ENCODE measurements around the gene SORT1. TPM values are rescaled to one million over a fixed set of nuclear protein-coding genes. Genes with fewer than 3 reads are reported as not detected.

SORT1 gene
- total and polyA plus RNA-seq, 2 of the 13 experiments (the other 11 are each of a cell fraction or from before 2014, with no cell fraction given) = 32.4 to 93.0 TPM

DNA sequence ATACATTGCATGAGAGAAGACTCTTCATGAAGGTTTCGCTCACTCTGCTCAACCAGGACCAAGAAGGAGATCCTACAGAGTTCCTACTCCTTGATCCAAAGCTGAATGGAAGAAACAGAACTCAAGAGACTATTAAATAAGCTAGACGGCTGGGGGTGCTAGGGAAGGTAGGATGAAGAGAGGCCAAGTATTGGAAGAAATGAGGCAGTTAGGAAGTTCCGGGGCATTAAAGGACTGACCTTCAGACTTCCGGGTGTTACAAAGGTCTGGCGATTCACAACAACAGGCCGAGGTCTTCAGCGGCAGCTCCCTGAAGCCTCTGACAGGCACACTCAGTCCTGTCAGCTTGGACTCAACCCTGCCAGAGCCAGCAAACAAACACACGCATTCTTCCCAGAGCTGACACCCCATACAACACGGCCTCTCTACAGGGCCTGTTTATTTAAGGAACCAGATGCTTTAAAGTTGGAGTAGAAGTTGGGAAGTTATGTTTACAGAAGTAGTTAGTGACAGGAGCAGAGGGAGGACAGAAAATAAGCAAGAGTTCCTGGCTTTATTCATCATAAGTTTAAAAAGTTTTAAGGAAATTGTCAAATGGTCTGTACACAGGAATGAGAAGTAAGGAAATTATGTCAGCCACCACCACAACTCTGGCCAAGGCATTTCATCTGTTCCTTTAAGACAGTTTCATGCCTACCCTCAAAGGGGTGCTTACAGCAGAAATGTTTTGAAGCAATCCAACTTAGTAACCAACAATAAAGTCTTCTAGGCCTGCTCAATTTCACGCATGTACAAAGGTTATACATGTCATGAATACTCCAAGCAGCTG is 4.7 kb downstream of the SORT1 start:
- H3K4me2 ChIP-seq (ENCODE audit: low read depth, low read length) = peak overlapping the region; percentile 82
- no peaks in the 10 kb centered on the region; a peak in 1 of 5 replicates for H3K27me3 ChIP-seq (ENCODE audit: control insufficient read depth in 1 of 2, insufficient read depth in 2 of 2, low read length in 2 of 2)
- POLR2A ChIA-PET = interaction anchor here (0.7 to 3.3 kb wide), 16 partner anchors 9 to 293 kb away, joined by 3 to 22 read pairs (median 4); partner anchors contain the start of genes PSMA5 and PSRC1
- ATAC-seq (peak; percentile 97), DNase-seq (ENCODE audit: low spot score) (peak; percentile 98), FAIRE-seq (peak; percentile 94)
- no TSS peak for BruUV-seq (replicated peaks)
- intact Hi-C loops (cut with micrococcal nuclease; ENCODE audit: unreplicated experiment) = loop anchor here (2.0 to 10.0 kb wide), 3 partner anchors 22 to 298 kb away; partner anchors contain the start of genes PSRC1 and TMEM167B
- H3K79me2 ChIP-seq (ENCODE audit: insufficient read depth, low read length) = peaks cover 83% of the 10 kb centered on the region
- in situ Hi-C loops (cut with HindIII; ENCODE audit: extremely low pct_ligation_motif_present, low pct_unique_long_range_greater_than_20kb) = no loop called here
- peaks cover 0 to 8% of the 10 kb centered on the region in 2 experiments; a peak in 2 of 5 replicates for H3K36me3 ChIP-seq (replicated peaks in 1 of 2; ENCODE audit: control insufficient read depth in 1 of 2, insufficient read depth in 2 of 2, low read length in 2 of 2)
- H3K9me3 ChIP-seq (ENCODE audit: low read length) = no peaks in the 10 kb centered on the region
- H2AFZ ChIP-seq (ENCODE audit: low read length) = no peak overlapping the region
- peak overlapping the region; percentile 84 for H3K27ac ChIP-seq (ENCODE audit: extremely low read length, insufficient read depth, low read length)
- H3K9ac ChIP-seq (ENCODE audit: insufficient read depth, low read depth, low read length) = peak overlapping the region; percentile 63
- CTCF ChIA-PET (ENCODE audit: low intra/inter-chr PET ratio, low total read pairs) = no interaction called here
- peak overlapping the region; percentile 31 to 62 (median 51); a peak in 5 of 6 replicates for H3K4me3 ChIP-seq (replicated peaks in 1 of 3; ENCODE audit: insufficient read depth in 1 of 3, low read depth in 2 of 3, low read length in 3 of 3)
- H4K20me1 ChIP-seq (ENCODE audit: insufficient read depth, low read length) = no peaks in the 10 kb centered on the region
- WGBS (ENCODE audit: low lambda C conversion rate) = 5% methylated on average over 10 of the region's 10 CpGs
- peaks cover 84% of the 10 kb centered on the region for H3K4me1 ChIP-seq (ENCODE audit: insufficient read depth, low read length)
- TF ChIP-seq ZNF510 (CRISPR knock-in tag; IDR thresholded peaks at IDR 0.05; ENCODE audit: low read depth) (no peak), ATAD3A (CRISPR knock-in tag; IDR thresholded peaks at IDR 0.05) (no peak), NCOA2 (CRISPR knock-in tag; IDR thresholded peaks at IDR 0.05) (peak; percentile 86), THAP9 (CRISPR knock-in tag; IDR thresholded peaks at IDR 0.05; ENCODE audit: borderline replicate concordance) (peak; percentile 36; the same call in 1 of the 2 replicates), SRSF1 (optimal IDR thresholded peaks at IDR 0.05; ENCODE audit: low read depth, low read length) (no peak), HHEX (CRISPR knock-in tag; IDR thresholded peaks at IDR 0.05) (peak; percentile 69; the same call in 1 of the 2 replicates), ATF2 (CRISPR knock-in tag; IDR thresholded peaks at IDR 0.05) (peak; percentile 76; the same call in 1 of the 2 replicates), EEA1 (CRISPR knock-in tag; IDR thresholded peaks at IDR 0.05; ENCODE audit: borderline replicate concordance) (no peak), ZNF678 (CRISPR knock-in tag; IDR thresholded peaks at IDR 0.05) (no peak), IKZF4 (CRISPR knock-in tag; IDR thresholded peaks at IDR 0.05; ENCODE audit: borderline replicate concordance, low read depth, not compliant biosample characterization) (peak; percentile 30), ZNF235 (CRISPR knock-in tag; IDR thresholded peaks at IDR 0.05; ENCODE audit: borderline replicate concordance) (no peak), CSRNP2 (CRISPR knock-in tag; conservative IDR thresholded peaks at IDR 0.05; ENCODE audit: low read depth) (no peak), MTA3 (CRISPR knock-in tag; IDR thresholded peaks at IDR 0.05) (no peak), HMG20B (CRISPR knock-in tag; conservative IDR thresholded peaks at IDR 0.05) (0 out of 2 replicates have a peak, but pooled peaks have one; percentile 33), PHF8 (CRISPR knock-in tag; IDR thresholded peaks at IDR 0.05) (0 out of 2 replicates have a peak, but pooled peaks have one; percentile 39), HES4 (CRISPR knock-in tag; IDR thresholded peaks at IDR 0.05; ENCODE audit: borderline replicate concordance) (no peak), PHF21A (CRISPR knock-in tag; IDR thresholded peaks at IDR 0.05) (peak; percentile 87), FOXA3 (CRISPR knock-in tag; IDR thresholded peaks at IDR 0.05) (peak; percentile 99)
